Lower leg skin (tissue), 4 donors: Measurements from ENCODE around the gene ZNF462. TPM values are rescaled to one million over a fixed set of nuclear protein-coding genes. Genes with fewer than 3 reads are reported as not detected.

Source experiments
- DNase-seq, 2 donors: peaks; one replicate each; pipeline ENCODE4 v3.0.0-alpha.2; 2019; ENCODE audit warnings: low spot score in 2 of 2
- H3K4me3 ChIP-seq: fragments of 200-600 bp; sonication (generic); 2 replicates; pipeline ENCODE4 v1.5.1; 2017; ENCODE audit warnings: mild to moderate bottlenecking, low read depth; ENCODE audit not compliant: poor library complexity, severe bottlenecking
- POLR2A ChIP-seq, 2 donors: fragments of 450-650 bp; IDR thresholded peaks; one replicate each; pipeline ENCODE4 v1.6.1; 2016 to 2017; ENCODE audit warnings: antibody characterized with exemption in 2 of 2, mild to moderate bottlenecking in 1 of 2, moderate library complexity in 1 of 2
- WGBS, 2 donors: methylation state at CpG; one replicate each; pipeline ENCODE4 v1.1.5; 2018; 5-methylcytosine and 5-hydroxymethylcytosine counted together
- intact Hi-C: fragments of 100-400 bp; cut with DNase I; formaldehyde crosslinking; loops from one replicate; pipeline ENCODE4 v1.15.0; 2023; ENCODE audit warnings: low total_unique reads
- total RNA-seq, 4 donors: library from RNA; depleted of rRNA; stranded (reverse); fragments of >200 nt; gene quantifications; one replicate each; pipeline ENCODE4 v1.1.0, GENCODE V29; 2016
- TF ChIP-seq, protein P1 (sequence below), 3 donors: fragments of 450-650 bp; IDR thresholded peaks; one replicate each; pipeline ENCODE4 v1.5.1; 2016; ENCODE audit warnings: antibody characterized with exemption in 3 of 3, mild to moderate bottlenecking in 3 of 3, moderate library complexity in 2 of 3

Gene ZNF462
- total RNA-seq, 4 donors from 2014 or later, result 13.3 to 19.9 (median 16.2) TPM

DNA sequence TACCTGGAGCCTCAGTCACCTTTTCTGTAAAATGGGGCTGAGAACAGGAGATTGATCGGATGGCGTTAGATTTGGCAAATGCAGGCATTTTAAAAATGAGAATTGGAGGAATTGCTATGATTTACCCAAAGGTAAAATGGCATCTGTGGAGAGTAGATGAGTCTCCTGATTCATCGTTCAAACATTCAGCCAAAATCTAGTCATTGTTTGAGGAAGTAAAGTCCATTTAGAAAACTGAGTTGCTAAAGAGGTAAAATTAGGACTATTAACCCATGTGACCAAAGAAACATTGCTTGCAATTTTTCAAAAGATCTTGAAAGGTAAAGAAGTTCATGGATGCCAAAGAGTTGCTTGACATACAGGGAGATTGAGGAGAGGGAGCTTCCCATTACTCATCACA lies 69.7 kb downstream of the ZNF462 start:
- intact Hi-C loops, result loop anchor here (5.0 kb wide), 1 partner anchor 1245 kb away; no protein-coding TSS in a partner anchor
- DNase-seq, result no peak
- no peak for TF ChIP-seq POLR2A (IDR thresholded peaks at IDR 0.05)
- TF ChIP-seq, protein P1, sequence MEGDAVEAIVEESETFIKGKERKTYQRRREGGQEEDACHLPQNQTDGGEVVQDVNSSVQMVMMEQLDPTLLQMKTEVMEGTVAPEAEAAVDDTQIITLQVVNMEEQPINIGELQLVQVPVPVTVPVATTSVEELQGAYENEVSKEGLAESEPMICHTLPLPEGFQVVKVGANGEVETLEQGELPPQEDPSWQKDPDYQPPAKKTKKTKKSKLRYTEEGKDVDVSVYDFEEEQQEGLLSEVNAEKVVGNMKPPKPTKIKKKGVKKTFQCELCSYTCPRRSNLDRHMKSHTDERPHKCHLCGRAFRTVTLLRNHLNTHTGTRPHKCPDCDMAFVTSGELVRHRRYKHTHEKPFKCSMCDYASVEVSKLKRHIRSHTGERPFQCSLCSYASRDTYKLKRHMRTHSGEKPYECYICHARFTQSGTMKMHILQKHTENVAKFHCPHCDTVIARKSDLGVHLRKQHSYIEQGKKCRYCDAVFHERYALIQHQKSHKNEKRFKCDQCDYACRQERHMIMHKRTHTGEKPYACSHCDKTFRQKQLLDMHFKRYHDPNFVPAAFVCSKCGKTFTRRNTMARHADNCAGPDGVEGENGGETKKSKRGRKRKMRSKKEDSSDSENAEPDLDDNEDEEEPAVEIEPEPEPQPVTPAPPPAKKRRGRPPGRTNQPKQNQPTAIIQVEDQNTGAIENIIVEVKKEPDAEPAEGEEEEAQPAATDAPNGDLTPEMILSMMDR (IDR thresholded peaks at IDR 0.05), result no peak
- no peak overlapping the region for H3K4me3 ChIP-seq
- 95 to 97% methylated on average over 3 of the region's 3 CpGs for WGBS, 2 donors

DNA sequence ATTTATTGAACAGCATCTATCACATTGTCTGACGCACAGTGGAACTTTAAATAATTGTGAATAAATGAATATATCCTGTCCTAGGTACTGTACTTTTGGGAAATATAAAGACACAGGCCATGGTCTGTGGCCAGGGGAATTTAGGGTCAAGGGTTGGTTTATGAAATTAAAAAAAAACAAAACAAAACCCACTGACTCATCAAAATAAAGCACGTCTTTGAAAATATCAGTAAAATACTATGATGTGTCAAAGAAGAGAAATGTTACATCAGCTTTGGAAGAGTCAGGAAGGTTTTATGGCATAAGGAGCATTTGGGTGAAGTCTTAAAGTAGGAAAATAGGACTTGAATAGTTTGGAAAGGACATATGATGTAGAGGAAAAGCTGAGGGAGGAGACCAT lies 70.5 kb downstream of the ZNF462 start:
- DNase-seq, result no peak

DNA sequence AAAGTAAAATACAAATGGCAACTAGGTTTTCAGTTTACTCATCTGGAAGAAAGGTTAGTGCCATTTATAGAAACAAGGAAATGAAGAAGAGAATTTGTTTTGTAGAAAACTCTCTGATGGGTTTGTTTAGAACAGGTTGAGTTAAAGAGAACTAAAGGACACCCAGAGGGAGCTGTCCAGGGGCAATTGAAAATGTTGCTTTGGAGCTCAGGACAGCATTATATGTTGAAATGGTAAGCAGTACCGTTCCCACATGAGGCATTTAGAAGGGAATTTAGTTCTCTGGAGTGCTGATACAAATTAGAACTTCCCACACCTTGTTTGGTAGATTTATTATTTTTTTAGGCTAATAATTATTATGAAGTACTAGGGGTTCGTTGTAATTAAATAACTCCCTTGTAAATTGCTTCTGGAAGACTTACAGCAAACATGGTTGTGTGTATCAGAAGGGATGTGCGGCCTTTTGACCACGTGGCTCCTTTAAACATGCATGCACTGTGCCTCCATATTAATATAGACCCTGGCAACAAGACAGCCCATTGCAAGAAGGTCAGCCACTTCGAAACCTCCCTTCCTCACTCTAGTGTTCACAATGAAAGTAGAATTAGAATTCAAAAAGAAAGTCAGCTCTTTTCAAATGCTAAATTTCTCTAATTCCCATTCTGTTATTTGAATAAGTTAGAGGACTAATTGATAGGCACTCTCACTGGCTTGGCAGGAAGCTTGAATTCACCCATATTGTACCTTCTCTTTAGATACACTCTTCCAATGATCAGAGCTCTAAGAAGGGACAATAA lies 71.7 kb downstream of the ZNF462 start:
- TF ChIP-seq POLR2A (IDR thresholded peaks at IDR 0.05), result no peak
- TF ChIP-seq, protein P1 (IDR thresholded peaks at IDR 0.05), result no peak
- no peak overlapping the region for H3K4me3 ChIP-seq
- no peak for DNase-seq
- 81 to 89% methylated on average over 5 of the region's 5 CpGs for WGBS, 2 donors
- intact Hi-C loops, result loop anchor here (5.0 kb wide), 1 partner anchor 1247 kb away; no protein-coding TSS in a partner anchor

More for the DNA sequence above, 70.5 kb downstream of the ZNF462 start:
- WGBS, 2 donors, result 86 to 92% methylated on average over 2 of the region's 2 CpGs
- TF ChIP-seq, protein P1 (IDR thresholded peaks at IDR 0.05), result no peak
- TF ChIP-seq POLR2A (IDR thresholded peaks at IDR 0.05), result no peak
- H3K4me3 ChIP-seq, result no peak overlapping the region
- intact Hi-C loops, result loop anchor here (5.0 kb wide), 1 partner anchor 1246 kb away; no protein-coding TSS in a partner anchor

DNA sequence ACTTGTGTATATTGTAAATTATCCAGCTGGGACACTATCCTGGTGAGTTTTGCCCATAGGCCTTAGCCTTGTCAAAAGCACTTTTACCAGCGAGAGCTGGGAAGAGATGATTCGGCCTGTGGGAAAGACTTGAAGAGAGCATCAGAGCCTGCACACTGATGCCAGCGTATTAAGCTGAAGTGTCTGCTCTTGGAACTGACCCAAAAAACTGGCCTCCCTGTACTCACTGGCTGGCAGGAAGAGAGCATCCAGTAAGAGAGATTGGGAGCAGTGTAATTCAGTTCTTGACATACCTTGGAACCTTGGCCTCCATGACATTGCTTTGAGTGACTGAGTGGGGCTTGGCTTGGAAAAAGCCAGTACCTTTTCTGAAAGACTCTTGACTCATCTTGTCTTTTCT lies 73.7 kb downstream of the ZNF462 start:
- WGBS, 2 donors, result 95 to 96% methylated on average over 3 of the region's 3 CpGs
- no peak overlapping the region for H3K4me3 ChIP-seq
- no peak for DNase-seq
- TF ChIP-seq, protein P1 (IDR thresholded peaks at IDR 0.05), result no peak
- no peak for TF ChIP-seq POLR2A (IDR thresholded peaks at IDR 0.05)
- intact Hi-C loops, result no loop called here

DNA sequence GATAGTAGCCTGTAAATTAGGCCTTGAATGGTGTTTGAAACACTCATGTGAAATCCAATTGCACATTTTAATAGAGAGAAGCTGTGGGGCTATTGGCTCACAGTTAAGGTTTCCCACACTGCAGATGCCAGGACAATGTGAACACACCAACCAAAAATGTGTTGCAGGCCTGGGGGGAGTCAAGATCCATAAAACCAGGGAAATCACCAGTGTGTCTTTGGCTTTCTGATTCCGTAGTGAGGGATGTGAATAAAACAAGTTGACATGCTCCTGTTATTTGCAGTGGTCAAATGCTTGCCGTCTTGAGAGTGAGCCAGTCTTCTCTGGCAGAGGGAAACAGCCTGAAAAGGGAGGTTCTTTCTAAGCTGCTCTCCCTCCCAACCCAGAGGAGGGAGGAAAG lies 79.0 kb downstream of the ZNF462 start:
- WGBS, 2 donors, result 67 to 72% methylated on average over 2 of the region's 2 CpGs
- no peak for DNase-seq
- intact Hi-C loops, result no loop called here
- H3K4me3 ChIP-seq, result no peak overlapping the region
- TF ChIP-seq, protein P1 (IDR thresholded peaks at IDR 0.05), result no peak
- no peak for TF ChIP-seq POLR2A (IDR thresholded peaks at IDR 0.05)
